ENCODE results near the gene FNDC3B.
"Not testable (repeated sequence)": the region's sequence is repeated elsewhere in the genome, so short reads cannot be mapped to it uniquely, and the experiment has no call there.

Gene FNDC3B

GRCh38 chr3:172247525-172248274 lies 208.3 kb downstream of the FNDC3B start:
- DNase-seq (ENCODE audit: low read depth) = no peak
- TF ChIP-seq CTCF (IDR thresholded peaks at IDR 0.05; ENCODE audit: insufficient read depth, low read depth, low read length, missing control alignments) = no peak

GRCh38 chr3:172249039-172249438 lies 209.7 kb downstream of the FNDC3B start:
- DNase-seq (ENCODE audit: low read depth) = no peak
- no peak for TF ChIP-seq CTCF (IDR thresholded peaks at IDR 0.05; ENCODE audit: insufficient read depth, low read depth, low read length, missing control alignments)
- no peak overlapping the region for H3K4me3 ChIP-seq (ENCODE audit: low read depth, low read length)

More at GRCh38 chr3:172247525-172248274, 208.3 kb downstream of the FNDC3B start:
- H3K4me3 ChIP-seq (ENCODE audit: low read depth, low read length) = no peak overlapping the region

- H3K4me3 ChIP-seq (ENCODE audit: low read depth, low read length) = no peak overlapping the region
- no peak for TF ChIP-seq CTCF (IDR thresholded peaks at IDR 0.05; ENCODE audit: insufficient read depth, low read depth, low read length, missing control alignments)
- DNase-seq (ENCODE audit: low read depth) = no peak
These were observed 211.8 kb downstream of the FNDC3B start for GRCh38 chr3:172251211-172251610.

GRCh38 chr3:172253200-172253599 lies 213.8 kb downstream of the FNDC3B start:
- TF ChIP-seq CTCF (IDR thresholded peaks at IDR 0.05; ENCODE audit: insufficient read depth, low read depth, low read length, missing control alignments) = no peak
- no peak overlapping the region for H3K4me3 ChIP-seq (ENCODE audit: low read depth, low read length)
- DNase-seq (ENCODE audit: low read depth) = no peak

GRCh38 chr3:172254542-172254941 lies 215.2 kb downstream of the FNDC3B start:
- no peak overlapping the region for H3K4me3 ChIP-seq (ENCODE audit: low read depth, low read length)
- no peak for DNase-seq (ENCODE audit: low read depth)
- no peak for TF ChIP-seq CTCF (IDR thresholded peaks at IDR 0.05; ENCODE audit: insufficient read depth, low read depth, low read length, missing control alignments)

- H3K4me3 ChIP-seq (ENCODE audit: low read depth, low read length); DNase-seq (ENCODE audit: low read depth): not testable (repeated sequence)
These were observed 215.9 kb downstream of the FNDC3B start for GRCh38 chr3:172255321-172255720.

GRCh38 chr3:172256101-172256734 lies 216.8 kb downstream of the FNDC3B start:
- H3K4me3 ChIP-seq (ENCODE audit: low read depth, low read length) = no peak overlapping the region
- no peak for DNase-seq (ENCODE audit: low read depth)
- TF ChIP-seq CTCF (IDR thresholded peaks at IDR 0.05; ENCODE audit: insufficient read depth, low read depth, low read length, missing control alignments) = no peak
